ENCODE data around the gene LIN28B. TPM values are rescaled to one million over a fixed set of nuclear protein-coding genes. Genes with fewer than 3 reads are reported as not detected.

Gene LIN28B
- polyA plus RNA-seq, 1 donor from 2014 or later = 19.1 TPM

- Histone ChIP-seq H3K27ac (ENCODE audit: low read length) (no peak overlapping the region), H3K9ac (ENCODE audit: low read length) (no peak overlapping the region), H3K79me2 (replicated peaks; ENCODE audit: insufficient read depth, low read length) (peaks cover 11% of the 10 kb centered on the region), H4K20me1 (ENCODE audit: insufficient read depth) (no peaks in the 10 kb centered on the region), H3K4me2 (ENCODE audit: low read length) (no peak overlapping the region), H3K4me3 (ENCODE audit: low read length) (no peak overlapping the region), H3K9me3 (ENCODE audit: low read length) (no peaks in the 10 kb centered on the region), H3F3A (ENCODE audit: insufficient read depth, low read length, poor library complexity, severe bottlenecking) (no peaks in the 10 kb centered on the region), H2AFZ (ENCODE audit: low read depth, low read length) (no peak overlapping the region), H3K9me2 (ENCODE audit: insufficient read depth, low read length) (no peaks in the 10 kb centered on the region), H3K36me3 (ENCODE audit: insufficient read depth, low read length) (no peaks in the 10 kb centered on the region), H3K27me3 (ENCODE audit: insufficient read depth, low read depth, low read length) (no peaks in the 10 kb centered on the region)
- TF ChIP-seq EZH2 (IDR thresholded peaks at IDR 0.05; ENCODE audit: borderline replicate concordance, insufficient read depth, low read length, poor library complexity, severe bottlenecking) = no peak
- TF ChIP-seq RAD21 (conservative IDR thresholded peaks at IDR 0.05) = no peak
- TF ChIP-seq REST (IDR thresholded peaks at IDR 0.05; ENCODE audit: borderline replicate concordance) = no peak
- no peak for TF ChIP-seq CTCF (IDR thresholded peaks at IDR 0.05; ENCODE audit: poor library complexity, severe bottlenecking)
- TF ChIP-seq MXI1 (conservative IDR thresholded peaks at IDR 0.05; ENCODE audit: poor library complexity, severe bottlenecking) = no peak
- TF ChIP-seq POLR2AphosphoS5 (IDR thresholded peaks at IDR 0.05) = no peak
- no peak for TF ChIP-seq SMC3 (conservative IDR thresholded peaks at IDR 0.05; ENCODE audit: poor library complexity)
- TF ChIP-seq EP300 (conservative IDR thresholded peaks at IDR 0.05; ENCODE audit: poor library complexity, severe bottlenecking) = no peak
- no peak for TF ChIP-seq TAF1 (IDR thresholded peaks at IDR 0.05; ENCODE audit: low read depth)
These were observed 85.0 kb downstream of the LIN28B start for GRCh38 chr6:105041880-105042279.

GRCh38 chr6:105042648-105043047, 85.7 kb downstream of the LIN28B start:
- no peak overlapping the region for H2AFZ ChIP-seq (ENCODE audit: low read depth, low read length)
- H3K36me3 ChIP-seq (ENCODE audit: insufficient read depth, low read length) = no peaks in the 10 kb centered on the region
- H3K4me3 ChIP-seq (ENCODE audit: low read length) = no peak overlapping the region
- H3K27me3 ChIP-seq (ENCODE audit: insufficient read depth, low read depth, low read length) = no peaks in the 10 kb centered on the region
- no peaks in the 10 kb centered on the region for H3F3A ChIP-seq (ENCODE audit: insufficient read depth, low read length, poor library complexity, severe bottlenecking)
- TF ChIP-seq EZH2 (IDR thresholded peaks at IDR 0.05; ENCODE audit: borderline replicate concordance, insufficient read depth, low read length, poor library complexity, severe bottlenecking) (no peak), CTCF (IDR thresholded peaks at IDR 0.05; ENCODE audit: poor library complexity, severe bottlenecking) (no peak), TAF1 (IDR thresholded peaks at IDR 0.05; ENCODE audit: low read depth) (no peak), RAD21 (conservative IDR thresholded peaks at IDR 0.05) (no peak), SMC3 (conservative IDR thresholded peaks at IDR 0.05; ENCODE audit: poor library complexity) (no peak), REST (IDR thresholded peaks at IDR 0.05; ENCODE audit: borderline replicate concordance) (no peak), MXI1 (conservative IDR thresholded peaks at IDR 0.05; ENCODE audit: poor library complexity, severe bottlenecking) (no peak), POLR2AphosphoS5 (IDR thresholded peaks at IDR 0.05) (no peak), EP300 (conservative IDR thresholded peaks at IDR 0.05; ENCODE audit: poor library complexity, severe bottlenecking) (no peak)
- H3K9ac ChIP-seq (ENCODE audit: low read length) = no peak overlapping the region
- H3K9me2 ChIP-seq (ENCODE audit: insufficient read depth, low read length) = no peaks in the 10 kb centered on the region
- H3K9me3 ChIP-seq (ENCODE audit: low read length) = no peaks in the 10 kb centered on the region
- peaks cover 8% of the 10 kb centered on the region for H3K79me2 ChIP-seq (replicated peaks; ENCODE audit: insufficient read depth, low read length)
- H3K4me2 ChIP-seq (ENCODE audit: low read length) = no peak overlapping the region
- no peak overlapping the region for H3K27ac ChIP-seq (ENCODE audit: low read length)
- H4K20me1 ChIP-seq (ENCODE audit: insufficient read depth) = no peaks in the 10 kb centered on the region

Data from neural cell (in vitro differentiated cells).